Right atrium auricular region (tissue), 2 donors: ENCODE results near the gene UBE2E2. TPM values are rescaled to one million over a fixed set of nuclear protein-coding genes. Genes with fewer than 3 reads are reported as not detected.

Source experiments
- DNase-seq: peaks from one replicate; pipeline ENCODE4 v3.0.0-alpha.2; 2019; ENCODE audit warnings: low spot score
- H3K27ac ChIP-seq, 2 donors: fragments of 200-600 bp; sonication (generic); 1 replicate in 1 of 2; 2 replicates in 1 of 2; pipeline ENCODE4 v1.5.1; 2016 to 2019
- H3K27me3 ChIP-seq, 2 donors: fragments of 200-600 bp; sonication (generic); one replicate each; pipeline versions ENCODE4 v1.5.1 to v1.6.0; 2017 to 2019
- H3K36me3 ChIP-seq: fragments of 200-600 bp; sonication (generic); one replicate; pipeline ENCODE4 v1.5.1; 2016
- H3K4me1 ChIP-seq, 2 donors: fragments of 200-600 bp; sonication (generic); one replicate each; pipeline versions ENCODE4 v1.5.1 to v1.6.0; 2017 to 2019
- H3K4me3 ChIP-seq, 2 donors: fragments of 200-600 bp; sonication (generic); 1 replicate in 1 of 2; 2 replicates in 1 of 2; pipeline ENCODE4 v1.5.1; 2017 to 2019; ENCODE audit warnings: mild to moderate bottlenecking in 1 of 2, moderate library complexity in 1 of 2
- H3K9me3 ChIP-seq, 2 donors: fragments of 200-600 bp; sonication (generic); one replicate each; pipeline ENCODE4 v1.5.1; 2019
- total RNA-seq, 2 donors: library from RNA; depleted of rRNA; stranded (reverse); fragments of >200 nt; gene quantifications; one replicate each; pipeline ENCODE4 v1.1.0, GENCODE V29; 2016
- TF ChIP-seq, protein P1 (sequence below), 2 donors: fragments of 200-600 bp; sonication (generic); IDR thresholded peaks; one replicate each; pipeline ENCODE4 v1.5.1; 2019; ENCODE audit warnings: antibody characterized with exemption in 2 of 2

Gene UBE2E2
- total RNA-seq, 2 donors from 2014 or later, result 31.0 to 36.7 TPM

DNA sequence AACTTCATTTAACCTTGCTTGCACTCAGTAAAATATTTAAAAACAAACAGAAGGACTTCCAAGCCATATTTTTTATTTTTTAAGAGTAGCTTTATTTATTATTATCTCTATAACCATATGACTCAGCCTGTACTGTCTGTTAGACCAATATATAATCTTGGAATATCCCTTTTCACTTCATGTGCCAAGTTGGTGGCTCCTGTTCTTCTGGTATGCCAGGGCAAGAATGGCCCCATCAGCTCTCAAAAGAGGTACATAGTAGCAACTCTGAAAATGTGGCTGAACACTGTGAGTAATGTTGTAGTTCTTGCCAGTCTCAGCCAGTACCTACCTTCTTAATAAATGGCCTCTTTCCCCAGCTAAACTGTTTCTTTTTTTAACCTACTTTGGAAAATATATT, 345.6 kb downstream of the UBE2E2 start:
- Histone ChIP-seq H3K27ac (no peak overlapping the region), H3K4me3 (no peak overlapping the region), H3K9me3 (no peaks in the 10 kb centered on the region), H3K4me1 (no peaks in the 10 kb centered on the region), H3K36me3 (no peaks in the 10 kb centered on the region), H3K27me3 (no peaks in the 10 kb centered on the region)
- TF ChIP-seq, protein P1, sequence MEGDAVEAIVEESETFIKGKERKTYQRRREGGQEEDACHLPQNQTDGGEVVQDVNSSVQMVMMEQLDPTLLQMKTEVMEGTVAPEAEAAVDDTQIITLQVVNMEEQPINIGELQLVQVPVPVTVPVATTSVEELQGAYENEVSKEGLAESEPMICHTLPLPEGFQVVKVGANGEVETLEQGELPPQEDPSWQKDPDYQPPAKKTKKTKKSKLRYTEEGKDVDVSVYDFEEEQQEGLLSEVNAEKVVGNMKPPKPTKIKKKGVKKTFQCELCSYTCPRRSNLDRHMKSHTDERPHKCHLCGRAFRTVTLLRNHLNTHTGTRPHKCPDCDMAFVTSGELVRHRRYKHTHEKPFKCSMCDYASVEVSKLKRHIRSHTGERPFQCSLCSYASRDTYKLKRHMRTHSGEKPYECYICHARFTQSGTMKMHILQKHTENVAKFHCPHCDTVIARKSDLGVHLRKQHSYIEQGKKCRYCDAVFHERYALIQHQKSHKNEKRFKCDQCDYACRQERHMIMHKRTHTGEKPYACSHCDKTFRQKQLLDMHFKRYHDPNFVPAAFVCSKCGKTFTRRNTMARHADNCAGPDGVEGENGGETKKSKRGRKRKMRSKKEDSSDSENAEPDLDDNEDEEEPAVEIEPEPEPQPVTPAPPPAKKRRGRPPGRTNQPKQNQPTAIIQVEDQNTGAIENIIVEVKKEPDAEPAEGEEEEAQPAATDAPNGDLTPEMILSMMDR (IDR thresholded peaks at IDR 0.05), result no peak
- DNase-seq, result no peak

- TF ChIP-seq, protein P1 (IDR thresholded peaks at IDR 0.05), result no peak
- no peaks in the 10 kb centered on the region for H3K27me3 ChIP-seq
- no peak for DNase-seq
- no peak overlapping the region for H3K27ac ChIP-seq
- H3K4me3 ChIP-seq, result no peak overlapping the region
- H3K36me3 ChIP-seq, result no peaks in the 10 kb centered on the region
- H3K4me1 ChIP-seq, result no peaks in the 10 kb centered on the region
- no peaks in the 10 kb centered on the region for H3K9me3 ChIP-seq
These were observed 346.2 kb downstream of the UBE2E2 start for GRCh38 chr3:23549148-23549910.

DNA sequence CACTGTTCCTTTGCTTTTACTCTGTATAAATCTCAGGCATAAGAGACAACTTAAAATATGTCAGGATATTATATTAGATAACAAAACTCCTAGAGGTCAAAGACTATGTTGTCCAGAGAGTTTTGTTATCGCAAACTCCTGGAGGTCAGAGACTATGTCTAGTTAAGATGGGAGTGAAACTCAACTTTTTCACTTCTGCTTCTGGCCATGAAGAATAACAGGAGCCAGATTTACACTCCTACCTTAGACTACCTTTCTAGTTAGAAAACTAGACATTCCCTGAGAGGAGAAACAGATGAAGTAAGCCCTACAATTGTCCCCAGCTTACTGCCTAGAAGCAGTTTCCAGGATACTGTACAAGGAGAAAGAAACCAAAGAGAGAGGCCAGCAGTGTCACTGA, 347.3 kb downstream of the UBE2E2 start:
- no peaks in the 10 kb centered on the region for H3K36me3 ChIP-seq
- no peak overlapping the region for H3K4me3 ChIP-seq
- H3K27ac ChIP-seq, result no peak overlapping the region
- H3K27me3 ChIP-seq, result no peaks in the 10 kb centered on the region
- TF ChIP-seq, protein P1 (IDR thresholded peaks at IDR 0.05), result no peak
- H3K9me3 ChIP-seq, result no peaks in the 10 kb centered on the region
- DNase-seq, result no peak
- no peaks in the 10 kb centered on the region for H3K4me1 ChIP-seq

DNA sequence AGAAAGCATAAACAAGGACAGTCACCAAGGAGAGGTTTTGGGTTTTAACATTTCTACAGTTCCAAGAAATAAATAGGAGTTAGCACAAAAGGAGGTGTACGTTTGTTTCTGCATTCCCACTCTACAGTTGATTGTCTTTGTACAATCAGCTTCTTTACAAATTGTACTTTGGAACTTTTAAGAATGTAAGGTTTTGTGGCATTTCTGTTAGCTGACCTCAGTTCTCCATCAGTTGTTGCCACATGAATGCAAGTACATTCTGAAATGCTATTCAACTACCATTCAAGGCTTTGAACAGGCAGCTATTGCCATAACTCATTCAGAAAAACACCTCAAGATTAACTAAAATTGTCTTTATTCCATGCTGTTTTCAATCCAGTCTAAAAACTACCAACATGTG, 349.4 kb downstream of the UBE2E2 start:
- TF ChIP-seq, protein P1 (IDR thresholded peaks at IDR 0.05), result no peak
- Histone ChIP-seq H3K27ac (no peak overlapping the region), H3K4me3 (no peak overlapping the region)

GRCh38 chr3:23553353-23553752, 350.2 kb downstream of the UBE2E2 start:
- Histone ChIP-seq H3K4me1 (no peaks in the 10 kb centered on the region), H3K4me3 (no peak overlapping the region)
- TF ChIP-seq, protein P1 (IDR thresholded peaks at IDR 0.05), result no peak

More for the DNA sequence above, 349.4 kb downstream of the UBE2E2 start:
- H3K4me1 ChIP-seq, result no peaks in the 10 kb centered on the region
- no peaks in the 10 kb centered on the region for H3K9me3 ChIP-seq
- H3K36me3 ChIP-seq, result no peaks in the 10 kb centered on the region
- no peak for DNase-seq
- no peaks in the 10 kb centered on the region for H3K27me3 ChIP-seq

More at GRCh38 chr3:23553353-23553752, 350.2 kb downstream of the UBE2E2 start:
- Histone ChIP-seq H3K27ac (no peak overlapping the region), H3K36me3 (no peaks in the 10 kb centered on the region), H3K9me3 (no peaks in the 10 kb centered on the region), H3K27me3 (no peaks in the 10 kb centered on the region)
- DNase-seq, result no peak
